HG03060 (cell line): ENCODE data around the gene SUPT3H.

ENCODE experiments used
- ATAC-seq: cut with Tn5 transposase; IDR thresholded peaks from one replicate; pipeline ENCODE4 v1.9.1; 2021; ENCODE audit warnings: low read depth, moderate number of reproducible peaks; ENCODE audit not compliant: unreplicated experiment

The SUPT3H gene

GRCh38 chr6:45394586-45395095 lies 16.9 kb upstream of the SUPT3H start:
- ATAC-seq = no peak

DNA sequence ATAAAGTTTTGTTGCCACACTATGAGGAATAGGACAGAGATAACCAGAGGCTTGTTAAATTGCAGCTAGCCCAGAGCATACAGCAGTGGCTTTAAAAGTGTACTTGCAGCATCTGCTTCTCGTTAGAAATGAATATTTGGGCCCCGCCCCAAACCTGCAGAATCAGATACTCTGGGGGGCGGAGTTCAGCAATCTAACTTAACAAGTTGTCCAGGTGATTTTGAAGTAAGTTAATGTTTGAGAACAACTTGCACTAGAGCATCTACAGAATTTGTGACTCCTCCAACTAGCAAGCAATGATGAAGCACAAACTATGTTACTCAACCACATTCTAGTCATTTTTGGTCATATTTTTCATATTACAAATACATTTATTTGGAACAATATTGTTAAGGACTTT lies 10.6 kb upstream of the SUPT3H start:
- ATAC-seq = no peak

DNA sequence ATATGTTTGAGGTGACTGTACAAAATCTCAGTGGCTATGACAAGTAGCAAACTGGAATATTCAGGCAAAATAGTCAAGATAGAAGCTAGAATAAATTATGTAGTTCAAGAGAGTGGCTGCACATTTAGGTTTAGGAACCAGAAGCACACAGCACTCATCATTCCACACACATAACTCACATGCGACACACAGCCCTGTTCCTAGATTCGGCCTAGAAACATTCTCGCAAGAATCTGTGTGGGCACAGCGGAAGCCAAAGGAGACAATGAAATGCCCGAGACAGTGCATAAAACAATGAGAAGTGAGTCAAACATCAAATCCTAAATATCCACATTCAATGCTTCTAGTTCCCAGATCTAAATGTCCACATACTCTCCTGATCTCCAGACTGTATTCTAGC lies 9.5 kb upstream of the SUPT3H start:
- ATAC-seq = no peak

DNA sequence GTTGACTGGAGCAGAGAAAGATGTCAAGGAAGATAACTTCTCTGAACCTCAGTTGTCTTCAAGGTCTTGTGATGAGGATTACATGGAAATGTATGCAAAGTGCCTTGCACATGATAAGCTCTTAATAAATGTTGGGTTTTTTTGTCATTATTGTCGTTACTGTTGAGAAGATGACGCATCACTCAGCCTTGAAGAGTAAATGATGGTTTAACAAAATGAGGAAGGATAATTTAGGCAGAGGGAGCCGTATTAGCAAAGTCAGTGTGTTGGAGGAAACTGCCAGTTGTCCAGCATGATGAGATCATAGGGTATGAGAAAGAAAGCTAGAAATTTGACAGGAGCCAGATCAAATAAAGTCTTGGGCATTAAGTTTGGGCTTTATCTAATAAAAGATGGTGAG lies 8.8 kb upstream of the SUPT3H start:
- no peak for ATAC-seq

- no peak for ATAC-seq
Observed at GRCh38 chr6:45382391-45382790, 4.7 kb upstream of the SUPT3H start.

GRCh38 chr6:45378334-45378926 lies 696 bp upstream of the SUPT3H start:
- no peak for ATAC-seq

GRCh38 chr6:45377043-45377553 lies 636 bp downstream of the SUPT3H start:
- ATAC-seq = peak; percentile 3

DNA sequence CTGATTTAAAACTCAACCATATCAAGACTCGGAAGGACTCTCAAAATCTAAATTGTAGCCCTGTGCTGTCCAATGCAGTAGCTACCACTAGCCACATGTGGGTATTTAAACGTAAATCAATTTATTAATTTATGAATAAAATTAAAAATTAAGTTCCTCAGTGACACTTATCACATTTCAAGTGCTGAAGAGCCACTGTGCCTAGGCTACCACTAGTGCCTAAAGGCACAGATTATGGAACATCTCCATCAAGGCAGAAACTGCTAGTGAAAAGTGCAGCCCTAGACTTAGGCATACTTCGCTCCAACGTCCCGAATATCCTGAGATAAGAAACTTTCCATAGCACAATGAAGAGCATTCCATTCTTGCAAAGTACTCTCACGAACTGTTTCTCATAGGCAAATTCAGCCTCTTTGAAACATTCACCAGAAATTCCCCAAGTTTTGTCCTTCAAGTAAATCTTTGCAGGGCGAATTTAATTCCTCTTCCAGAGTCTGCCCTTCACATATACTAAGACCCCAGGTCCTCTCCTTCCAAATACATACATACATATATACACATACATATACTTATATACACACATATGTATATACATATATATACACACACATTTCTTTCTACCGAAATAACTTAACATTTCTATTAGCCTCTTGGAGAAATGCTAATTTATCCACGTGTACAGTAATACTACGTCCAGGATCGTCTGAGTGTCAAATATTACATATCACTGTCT lies 1.3 kb downstream of the SUPT3H start:
- no peak for ATAC-seq

DNA sequence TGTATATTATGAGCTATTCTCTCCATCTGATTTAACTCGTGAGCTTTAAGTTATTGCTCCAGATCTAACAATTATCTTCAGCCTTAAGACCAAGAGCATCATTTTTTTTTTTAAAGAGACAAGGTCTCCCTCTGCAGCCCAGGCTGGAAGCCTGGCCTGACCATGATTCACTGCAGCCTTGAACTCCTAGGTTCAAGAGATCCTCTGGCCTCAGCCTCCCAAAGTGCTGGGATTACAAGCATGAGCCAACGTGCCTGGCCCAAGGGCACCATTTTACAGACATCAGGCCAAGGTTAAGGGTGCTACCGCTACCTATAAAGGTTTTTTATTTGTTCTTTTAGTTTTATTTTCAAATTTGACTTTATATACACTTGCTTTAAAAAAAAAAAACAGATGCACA lies 2.3 kb downstream of the SUPT3H start:
- no peak for ATAC-seq

GRCh38 chr6:45371924-45372573 lies 5.7 kb downstream of the SUPT3H start:
- ATAC-seq = no peak

- no peak for ATAC-seq
Observed at GRCh38 chr6:45369870-45370269, 7.9 kb downstream of the SUPT3H start.

DNA sequence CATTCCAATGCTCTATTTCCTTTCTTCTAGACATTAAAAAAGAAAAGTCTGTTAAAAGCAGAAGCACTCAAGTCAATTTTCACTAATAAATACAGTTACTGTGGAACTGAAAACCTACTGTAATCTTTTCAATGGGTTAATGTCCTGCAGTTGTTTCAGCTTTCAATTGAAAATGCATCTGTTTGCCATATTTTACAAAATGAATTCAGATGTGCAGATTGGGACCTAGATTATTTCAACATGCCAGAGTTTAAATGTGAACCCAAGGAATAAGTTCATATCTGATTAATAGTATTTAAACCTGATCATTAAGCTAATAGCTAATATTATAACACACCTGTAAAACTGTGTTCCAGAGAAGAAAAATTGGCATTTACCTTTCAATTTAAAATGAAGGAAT lies 9.7 kb downstream of the SUPT3H start:
- no peak for ATAC-seq

DNA sequence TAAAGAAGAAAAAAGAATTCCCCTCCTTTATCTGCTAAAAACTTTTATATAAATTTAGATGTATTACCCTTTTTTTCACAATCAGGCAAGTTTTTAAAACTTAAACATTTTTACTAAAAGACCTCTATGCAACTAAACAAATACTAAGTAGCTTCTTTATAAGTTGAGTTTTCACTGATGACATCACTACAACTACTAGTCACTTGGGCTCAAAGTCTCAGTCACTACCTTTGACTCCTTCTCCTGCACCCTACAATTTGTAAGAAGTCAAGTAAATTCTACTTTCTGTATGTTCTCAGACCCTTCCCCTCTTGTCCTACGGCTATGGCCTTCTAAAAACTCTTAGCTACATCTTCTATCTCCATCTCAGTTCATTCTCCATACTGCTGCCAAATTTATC lies 11.2 kb downstream of the SUPT3H start:
- no peak for ATAC-seq

- no peak for ATAC-seq
Observed at GRCh38 chr6:45365036-45365435, 12.7 kb downstream of the SUPT3H start.

DNA sequence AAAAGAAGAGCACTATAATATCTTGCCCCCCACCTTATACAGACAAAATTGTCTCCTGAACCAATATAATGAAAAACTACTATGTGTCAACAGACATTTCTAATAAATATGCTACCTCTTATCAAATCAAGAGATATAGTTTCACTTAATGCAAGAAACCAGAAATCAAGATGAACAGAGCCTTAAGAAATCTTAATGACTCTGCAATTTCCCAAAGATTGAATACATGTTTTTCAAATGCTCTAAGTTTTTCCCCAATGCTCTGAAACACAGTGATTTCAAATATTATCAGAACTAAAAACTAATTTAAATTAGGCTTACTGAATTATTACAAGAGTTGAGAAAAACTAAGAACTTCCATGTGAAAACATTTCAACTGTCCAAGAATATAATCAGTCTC lies 13.3 kb downstream of the SUPT3H start:
- no peak for ATAC-seq

- ATAC-seq = no peak
Observed at GRCh38 chr6:45353654-45354053, 24.1 kb downstream of the SUPT3H start.

- no peak for ATAC-seq
Observed at GRCh38 chr6:45351667-45352066, 26.1 kb downstream of the SUPT3H start.

DNA sequence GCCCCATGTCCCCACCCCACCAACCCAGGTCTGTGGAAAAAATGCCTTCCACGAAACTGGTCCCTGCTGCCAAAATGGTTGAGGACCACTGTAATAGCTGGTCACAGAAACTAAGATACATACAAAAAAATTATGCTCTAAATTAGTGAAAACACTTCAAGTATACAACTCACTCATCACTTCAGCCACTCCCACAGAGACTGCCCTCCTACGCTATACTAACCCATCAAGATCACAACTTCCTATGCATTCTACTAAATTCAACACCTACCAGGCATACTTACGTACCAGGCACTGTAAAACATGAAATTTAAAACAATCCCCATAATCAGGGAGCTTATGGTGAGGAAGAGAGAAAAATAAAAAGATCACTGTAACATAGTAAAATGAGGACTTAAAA lies 26.7 kb downstream of the SUPT3H start:
- ATAC-seq = no peak

DNA sequence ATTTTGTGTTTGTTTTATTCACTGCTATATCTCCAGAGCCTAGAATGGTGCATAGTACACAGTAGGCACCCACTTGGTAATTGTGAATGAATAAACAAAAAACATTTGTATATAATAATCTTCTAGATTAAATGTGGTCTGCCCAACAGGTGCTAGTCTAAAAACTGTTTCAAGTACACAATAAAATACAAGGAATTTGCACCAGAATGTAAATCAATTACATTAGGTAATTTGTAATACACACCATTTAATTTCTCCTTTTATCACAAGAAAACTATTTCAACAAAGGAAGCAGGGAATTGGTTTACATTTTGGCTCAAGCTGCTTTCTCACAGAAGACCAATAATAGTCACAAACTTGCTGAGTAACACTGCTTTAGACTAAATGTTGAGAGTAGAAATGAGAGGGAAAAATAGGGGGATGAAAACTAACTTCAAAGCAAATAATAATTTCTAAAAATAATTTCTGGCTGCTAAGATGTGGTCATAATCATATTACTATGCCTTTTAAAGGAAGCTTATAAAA lies 27.5 kb downstream of the SUPT3H start:
- no peak for ATAC-seq

DNA sequence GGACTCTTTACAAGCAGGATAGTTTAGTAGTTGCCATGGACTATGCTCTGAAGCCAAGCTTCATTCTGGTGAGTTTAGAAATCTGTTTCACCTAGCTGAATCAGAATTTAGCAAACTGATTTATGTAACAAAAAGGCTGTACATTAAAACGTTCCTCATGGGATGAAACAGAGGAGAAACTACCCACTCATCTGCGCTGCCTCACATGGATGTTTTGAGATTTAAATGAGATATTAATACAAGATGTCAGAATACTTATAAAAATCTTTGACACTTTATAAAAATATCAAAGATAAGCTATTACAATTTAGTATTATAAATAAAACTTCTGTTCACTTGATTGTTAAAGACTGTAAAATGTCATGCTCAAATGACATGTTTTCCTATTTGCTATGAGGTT lies 32.8 kb downstream of the SUPT3H start:
- ATAC-seq = no peak

DNA sequence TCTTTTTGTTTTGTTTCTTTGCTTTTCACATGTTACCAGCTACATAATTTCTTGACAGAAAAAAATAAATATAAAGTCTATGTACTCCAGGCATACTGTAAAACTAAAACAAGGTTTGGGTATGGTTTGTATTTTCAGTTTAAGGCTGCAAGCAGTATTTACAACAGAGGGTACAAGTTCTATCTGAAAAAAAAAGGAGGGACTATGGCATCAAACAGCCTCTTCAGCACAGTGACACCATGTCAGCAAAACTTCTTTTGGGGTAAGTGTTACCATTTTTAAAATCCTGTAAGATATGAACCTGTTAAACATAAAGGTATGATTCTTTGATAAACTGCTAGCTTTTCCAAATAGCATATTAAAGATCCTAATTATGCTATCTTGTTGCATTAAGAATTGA lies 49.2 kb downstream of the SUPT3H start:
- no peak for ATAC-seq
